Endothelial cell of umbilical vein (primary cell): Measurements from ENCODE around the gene CDC42EP3. TPM values are rescaled to one million over a fixed set of nuclear protein-coding genes. Genes with fewer than 3 reads are reported as not detected.

Experiments
- BruUV-seq: library from RNA; stranded (reverse); fragments of 400-500 nt; replicated peaks from 2 replicates; lab custom pipeline; 2021; lab: Mats Ljungman, UMichigan
- CTCF ChIA-PET: fragments of 300-600, 350-600 bp; sonication (Branson Sonifier 250); formaldehyde crosslinking; loops from one replicate; lab custom pipeline; 2021; ENCODE audit warnings: antibody characterized with exemption, inconsistent platforms; lab: Charles Lee
- POLR2A ChIA-PET: fragments of 300-600, 350-600 bp; sonication (Branson Sonifier 250); formaldehyde crosslinking; loops from one replicate; lab custom pipeline; 2021; ENCODE audit warnings: antibody characterized with exemption, inconsistent platforms; lab: Charles Lee
- DNase-seq: peaks from one replicate; pipeline ENCODE4 v3.0.0-alpha.2; 2011; ENCODE audit warnings: low read depth, low spot score
- FAIRE-seq: peaks from 2 replicates; lab custom pipeline; 2011; peaks lifted over from hg19 to GRCh38; lab: Jason Lieb, UNC
- H2AFZ ChIP-seq: 2 replicates; pipeline ENCODE4 v1.6.0; 2012; ENCODE audit warnings: low read depth, low read length, control low read depth, inconsistent platforms
- H3K27ac ChIP-seq: 2 replicates; pipeline ENCODE4 v1.5.1; 2011; ENCODE audit warnings: low read depth, mild to moderate bottlenecking, control low read depth, low read length, moderate library complexity; ENCODE audit not compliant: insufficient read depth
- H3K27me3 ChIP-seq, 2 experiments: 2 replicates each; pipeline versions ENCODE4 v1.6.0 to v1.6.1; 2011; ENCODE audit warnings: low read length in 2 of 2, mixed read lengths in 1 of 2; ENCODE audit not compliant: control insufficient read depth in 2 of 2, insufficient read depth in 2 of 2
- H3K36me3 ChIP-seq, 2 experiments: 2 replicates in 1 of 2; 3 replicates in 1 of 2; pipeline ENCODE4 v1.5.1; 2011; ENCODE audit warnings: low read length in 2 of 2, mild to moderate bottlenecking in 1 of 2, moderate library complexity in 1 of 2; ENCODE audit not compliant: control insufficient read depth in 2 of 2, insufficient read depth in 2 of 2; ENCODE audit errors: extremely low read depth in 1 of 2
- H3K4me1 ChIP-seq: 3 replicates; pipeline ENCODE4 v1.5.1; 2011; ENCODE audit warnings: mild to moderate bottlenecking, low read length; ENCODE audit not compliant: control insufficient read depth, insufficient read depth; ENCODE audit errors: extremely low read depth
- H3K4me2 ChIP-seq: 2 replicates; pipeline ENCODE4 v1.6.1; 2011; ENCODE audit warnings: low read length, control low read depth, mixed read lengths; ENCODE audit not compliant: insufficient read depth
- H3K4me3 ChIP-seq, 3 experiments: fragments of 200-600 bp in 1 of 3; sonication (generic), shearing (Covaris generic) in 1 of 3; replicated peaks in 1 of 3; 2 replicates each; pipeline ENCODE4 v1.5.1; 2011 to 2016; ENCODE audit warnings: control low read depth in 3 of 3, low read length in 3 of 3, mild to moderate bottlenecking in 2 of 3, inconsistent platforms in 1 of 3, low read depth in 1 of 3, moderate library complexity in 1 of 3; ENCODE audit not compliant: insufficient read depth in 1 of 3
- H3K79me2 ChIP-seq: 2 replicates; pipeline ENCODE4 v1.6.0; 2012; ENCODE audit warnings: low read length, inconsistent platforms; ENCODE audit not compliant: control insufficient read depth, insufficient read depth
- H3K9ac ChIP-seq: replicated peaks from 2 replicates; pipeline ENCODE3; 2011; ENCODE audit warnings: low read length, control low read depth; ENCODE audit not compliant: insufficient read depth; ENCODE audit errors: extremely low read depth
- H3K9me1 ChIP-seq: replicated peaks from 3 replicates; pipeline ENCODE4 v1.6.0; 2011; ENCODE audit warnings: mild to moderate bottlenecking, low read length; ENCODE audit not compliant: control insufficient read depth, insufficient read depth; ENCODE audit errors: extremely low read depth
- H3K9me3 ChIP-seq: replicated peaks from 2 replicates; pipeline ENCODE4 v1.5.1; 2012; ENCODE audit warnings: low read length, inconsistent platforms; ENCODE audit not compliant: control insufficient read depth, insufficient read depth
- H4K20me1 ChIP-seq: replicated peaks from 2 replicates; pipeline ENCODE3; 2011; ENCODE audit warnings: mild to moderate bottlenecking, low read length; ENCODE audit not compliant: control insufficient read depth, insufficient read depth; ENCODE audit errors: extremely low read depth
- CTCF ChIP-seq, 2 donors: IDR thresholded peaks; 1 replicate in 1 of 2; 2 replicates in 1 of 2; pipeline ENCODE4 v1.5.1; 2011; ENCODE audit warnings: low read length in 2 of 2, mild to moderate bottlenecking in 2 of 2, moderate library complexity in 2 of 2, control low read depth in 1 of 2, inconsistent platforms in 1 of 2, low read depth in 1 of 2; ENCODE audit not compliant: insufficient read depth in 1 of 2; ENCODE audit errors: extremely low read depth in 1 of 2
- EZH2 ChIP-seq: IDR thresholded peaks from 2 replicates; pipeline ENCODE4 v1.6.1; 2012; ENCODE audit warnings: borderline replicate concordance, low read depth, mild to moderate bottlenecking, moderate library complexity, low read length, inconsistent platforms; ENCODE audit not compliant: severe bottlenecking
- GATA2 ChIP-seq: IDR thresholded peaks from 2 replicates; pipeline ENCODE4 v1.7.0; 2011; ENCODE audit warnings: low read depth, mild to moderate bottlenecking, moderate library complexity, mixed read lengths, low read length; ENCODE audit not compliant: insufficient read length, insufficient read depth
- JUN ChIP-seq: IDR thresholded peaks from 2 replicates; pipeline ENCODE4 v1.6.1; 2011; ENCODE audit warnings: borderline replicate concordance, low read depth; ENCODE audit not compliant: insufficient read length, insufficient read depth
- MAX ChIP-seq: IDR thresholded peaks from 2 replicates; pipeline ENCODE4 v1.6.1; 2011; ENCODE audit not compliant: insufficient read depth, insufficient read length
- MYC ChIP-seq: IDR thresholded peaks from one replicate; pipeline ENCODE4 v1.6.1; 2011; ENCODE audit warnings: mild to moderate bottlenecking, low read depth, low read length
- POLR2A ChIP-seq: IDR thresholded peaks from 2 replicates; pipeline ENCODE4 v1.6.1; 2012; ENCODE audit warnings: low read depth, mild to moderate bottlenecking, control low read depth, low read length
- dilution Hi-C: fragments of 300-500 bp; cut with MboI; formaldehyde crosslinking; loops from one replicate; pipeline ENCODE4 v1.15.0; 2019; ENCODE audit warnings: low sequenced_read_pairs; ENCODE audit not compliant: extremely low pct_ligation_motif_present
- intact Hi-C: fragments of 100-400 bp; cut with micrococcal nuclease; formaldehyde crosslinking; loops from one replicate; pipeline ENCODE4 v1.10.0; 2022
- polyA plus RNA-seq, 4 experiments: library from polyadenylated mRNA; depleted of rRNA in 3 of 4; stranded (reverse) in 3 of 4; unstranded in 1 of 4; fragments of >200 nt; gene quantifications; 2 replicates each; pipeline versions ENCODE4 v1.2.1 to v1.2.3, GENCODE V29; 2011 to 2012; ENCODE audit warnings: missing spikeins in 1 of 4
- total RNA-seq: library from RNA; stranded (reverse); gene quantifications from 2 replicates; pipeline ENCODE4 v1.2.3, GENCODE V29; 2021

Gene CDC42EP3
- total and polyA plus RNA-seq, 2 donors (not counting 3 experiments of a cell fraction or from before 2014, with no cell fraction given), result 14.6 to 54.7 TPM

GRCh38 chr2:37713258-37713700, 41.8 kb upstream of the CDC42EP3 start:
- TF ChIP-seq MYC (no peak), GATA2 (no peak), POLR2A (no peak), EZH2 (no peak), JUN (no peak), CTCF (IDR thresholded peaks at IDR 0.05; ENCODE audit: extremely low read depth in 1 of 2, insufficient read depth in 1 of 2, low read depth in 1 of 2, low read length in 2 of 2) (no peak)
- FAIRE-seq, result no peak
- dilution Hi-C loops (no loop called here), intact Hi-C loops (no loop called here)
- H3K4me1 ChIP-seq, result peaks cover 12% of the 10 kb centered on the region
- H3K4me2 ChIP-seq, result no peak overlapping the region
- no peak overlapping the region for H3K4me3 ChIP-seq
- DNase-seq, result no peak
- H3K79me2 ChIP-seq, result no peaks in the 10 kb centered on the region
- H3K27ac ChIP-seq, result no peak overlapping the region
- ChIA-PET POLR2A (no interaction called here), CTCF (interaction anchor here (0.9 to 1.2 kb wide), 2 partner anchors 15 to 29 kb away, joined by 4 to 5 read pairs; no protein-coding TSS in a partner anchor)
- no peaks in the 10 kb centered on the region for H3K9me1 ChIP-seq
- H3K27me3 ChIP-seq, result no peaks in the 10 kb centered on the region
- no peaks in the 10 kb centered on the region for H3K9me3 ChIP-seq
- H3K9ac ChIP-seq, result no peak overlapping the region
- no peaks in the 10 kb centered on the region for H4K20me1 ChIP-seq
- BruUV-seq, result no TSS peak
- H2AFZ ChIP-seq, result no peak overlapping the region
- H3K36me3 ChIP-seq, result no peaks in the 10 kb centered on the region

GRCh38 chr2:37711831-37712230, 40.4 kb upstream of the CDC42EP3 start:
- H2AFZ ChIP-seq, result peak overlapping the region; percentile 20
- POLR2A ChIA-PET, result no interaction called here
- H3K4me3 ChIP-seq, result no peak overlapping the region
- no peak for TF ChIP-seq MYC
- no peak for TF ChIP-seq MAX
- no peak for TF ChIP-seq POLR2A
- TF ChIP-seq CTCF (IDR thresholded peaks at IDR 0.05; ENCODE audit: extremely low read depth in 1 of 2, insufficient read depth in 1 of 2, low read depth in 1 of 2, low read length in 2 of 2), result no peak
- CTCF ChIA-PET, result interaction anchor here (1.1 to 1.8 kb wide), 3 partner anchors 166 to 316 kb away, joined by 3 to 6 read pairs (median 4); no protein-coding TSS in a partner anchor
- BruUV-seq, result no TSS peak
- H4K20me1 ChIP-seq, result no peaks in the 10 kb centered on the region
- H3K36me3 ChIP-seq, result no peaks in the 10 kb centered on the region
- H3K79me2 ChIP-seq, result no peaks in the 10 kb centered on the region
- no peak for FAIRE-seq
- H3K27me3 ChIP-seq, result no peaks in the 10 kb centered on the region
- no peaks in the 10 kb centered on the region for H3K9me3 ChIP-seq
- H3K9me1 ChIP-seq, result no peaks in the 10 kb centered on the region
- intact Hi-C loops (loop anchor here (2.0 kb wide), 1 partner anchor 39 kb away; no protein-coding TSS in a partner anchor), dilution Hi-C loops (no loop called here)
- peaks cover 12% of the 10 kb centered on the region for H3K4me1 ChIP-seq
- no peak for DNase-seq
- H3K4me2 ChIP-seq, result no peak overlapping the region
- H3K9ac ChIP-seq, result no peak overlapping the region
- no peak overlapping the region for H3K27ac ChIP-seq
